ENCODE data around the gene DHRS1. TPM values are rescaled to one million over a fixed set of nuclear protein-coding genes. Genes with fewer than 3 reads are reported as not detected.

Gene DHRS1
- total and polyA plus RNA-seq, 9 of the 15 experiments (the other 6 are each of a cell fraction or from before 2014, with no cell fraction given): 7.3 to 33.6 (median 13.3) TPM

- ChIA-PET CTCF (ENCODE audit: low intra/inter-chr PET ratio) (no interaction called here), POLR2A (interaction anchor here (0.6 to 0.8 kb wide), 2 partner anchors 106 to 1540 kb away, joined by 3 to 4 read pairs; partner anchors contain the start of genes CBLN3 and KHNYN)
- Histone ChIP-seq H2AFZ (ENCODE audit: low read depth, low read length) (no peak overlapping the region), H3K27ac (ENCODE audit: extremely low read depth, low read depth, low read length) (no peak overlapping the region), H3K4me2 (ENCODE audit: insufficient read depth, low read length) (no peak overlapping the region), H3K4me3 (no peak overlapping the region), H3K79me2 (ENCODE audit: control insufficient read depth, insufficient read depth, low read length) (no peaks in the 10 kb centered on the region), H3K9me1 (ENCODE audit: control insufficient read depth, insufficient read depth, low read length) (no peaks in the 10 kb centered on the region), H3K36me3 (ENCODE audit: control insufficient read depth, insufficient read depth, low read length) (no peaks in the 10 kb centered on the region), H3K4me1 (replicated peaks in 1 of 2; ENCODE audit: control insufficient read depth in 2 of 2, insufficient read depth in 2 of 2, low read length in 2 of 2) (peaks cover 0 to 4% of the 10 kb centered on the region in 2 experiments; a peak in 4 of 5 replicates), H3K9ac (ENCODE audit: insufficient read depth in 1 of 2, low read depth in 2 of 2, low read length in 2 of 2) (no peak overlapping the region), H4K20me1 (replicated peaks; ENCODE audit: control insufficient read depth, insufficient read depth, low read length) (no peaks in the 10 kb centered on the region), H3K9me3 (replicated peaks; ENCODE audit: control insufficient read depth, insufficient read depth, low read depth, low read length) (no peaks in the 10 kb centered on the region), H3K27me3 (ENCODE audit: control insufficient read depth in 2 of 2, insufficient read depth in 2 of 2, low read length in 2 of 2) (no peaks in the 10 kb centered on the region)
- intact Hi-C loops (cut with micrococcal nuclease): no loop called here
- TF ChIP-seq TCF3 (CRISPR knock-in tag; IDR thresholded peaks at IDR 0.05): no peak
- TF ChIP-seq KDM1A (IDR thresholded peaks at IDR 0.05): no peak
- TF ChIP-seq, protein P1, sequence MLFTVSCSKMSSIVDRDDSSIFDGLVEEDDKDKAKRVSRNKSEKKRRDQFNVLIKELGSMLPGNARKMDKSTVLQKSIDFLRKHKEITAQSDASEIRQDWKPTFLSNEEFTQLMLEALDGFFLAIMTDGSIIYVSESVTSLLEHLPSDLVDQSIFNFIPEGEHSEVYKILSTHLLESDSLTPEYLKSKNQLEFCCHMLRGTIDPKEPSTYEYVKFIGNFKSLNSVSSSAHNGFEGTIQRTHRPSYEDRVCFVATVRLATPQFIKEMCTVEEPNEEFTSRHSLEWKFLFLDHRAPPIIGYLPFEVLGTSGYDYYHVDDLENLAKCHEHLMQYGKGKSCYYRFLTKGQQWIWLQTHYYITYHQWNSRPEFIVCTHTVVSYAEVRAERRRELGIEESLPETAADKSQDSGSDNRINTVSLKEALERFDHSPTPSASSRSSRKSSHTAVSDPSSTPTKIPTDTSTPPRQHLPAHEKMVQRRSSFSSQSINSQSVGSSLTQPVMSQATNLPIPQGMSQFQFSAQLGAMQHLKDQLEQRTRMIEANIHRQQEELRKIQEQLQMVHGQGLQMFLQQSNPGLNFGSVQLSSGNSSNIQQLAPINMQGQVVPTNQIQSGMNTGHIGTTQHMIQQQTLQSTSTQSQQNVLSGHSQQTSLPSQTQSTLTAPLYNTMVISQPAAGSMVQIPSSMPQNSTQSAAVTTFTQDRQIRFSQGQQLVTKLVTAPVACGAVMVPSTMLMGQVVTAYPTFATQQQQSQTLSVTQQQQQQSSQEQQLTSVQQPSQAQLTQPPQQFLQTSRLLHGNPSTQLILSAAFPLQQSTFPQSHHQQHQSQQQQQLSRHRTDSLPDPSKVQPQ (CRISPR knock-in tag; IDR thresholded peaks at IDR 0.05; ENCODE audit: borderline replicate concordance): no peak
- no peak for TF ChIP-seq ZNF445 (CRISPR knock-in tag; IDR thresholded peaks at IDR 0.05; ENCODE audit: low read depth)
- no peak for TF ChIP-seq ZEB2 (IDR thresholded peaks at IDR 0.05)
- TF ChIP-seq, protein P2, sequence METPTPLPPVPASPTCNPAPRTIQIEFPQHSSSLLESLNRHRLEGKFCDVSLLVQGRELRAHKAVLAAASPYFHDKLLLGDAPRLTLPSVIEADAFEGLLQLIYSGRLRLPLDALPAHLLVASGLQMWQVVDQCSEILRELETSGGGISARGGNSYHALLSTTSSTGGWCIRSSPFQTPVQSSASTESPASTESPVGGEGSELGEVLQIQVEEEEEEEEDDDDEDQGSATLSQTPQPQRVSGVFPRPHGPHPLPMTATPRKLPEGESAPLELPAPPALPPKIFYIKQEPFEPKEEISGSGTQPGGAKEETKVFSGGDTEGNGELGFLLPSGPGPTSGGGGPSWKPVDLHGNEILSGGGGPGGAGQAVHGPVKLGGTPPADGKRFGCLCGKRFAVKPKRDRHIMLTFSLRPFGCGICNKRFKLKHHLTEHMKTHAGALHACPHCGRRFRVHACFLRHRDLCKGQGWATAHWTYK (CRISPR knock-in tag; IDR thresholded peaks at IDR 0.05): no peak
- no peak for TF ChIP-seq NCOA1 (IDR thresholded peaks at IDR 0.05; ENCODE audit: low read depth)
- no peak for TF ChIP-seq ETV6 (IDR thresholded peaks at IDR 0.05; ENCODE audit: borderline replicate concordance in 1 of 2, low read depth in 2 of 2, low read length in 1 of 2)
- no peak for TF ChIP-seq ETV6 (CRISPR knock-in tag; IDR thresholded peaks at IDR 0.05; ENCODE audit: borderline replicate concordance)
- no peak for TF ChIP-seq ZNF586 (CRISPR knock-in tag; conservative IDR thresholded peaks at IDR 0.05)
- TF ChIP-seq SMARCB1 (IDR thresholded peaks at IDR 0.05; ENCODE audit: insufficient read length, low read depth): no peak
- TF ChIP-seq, protein P3, sequence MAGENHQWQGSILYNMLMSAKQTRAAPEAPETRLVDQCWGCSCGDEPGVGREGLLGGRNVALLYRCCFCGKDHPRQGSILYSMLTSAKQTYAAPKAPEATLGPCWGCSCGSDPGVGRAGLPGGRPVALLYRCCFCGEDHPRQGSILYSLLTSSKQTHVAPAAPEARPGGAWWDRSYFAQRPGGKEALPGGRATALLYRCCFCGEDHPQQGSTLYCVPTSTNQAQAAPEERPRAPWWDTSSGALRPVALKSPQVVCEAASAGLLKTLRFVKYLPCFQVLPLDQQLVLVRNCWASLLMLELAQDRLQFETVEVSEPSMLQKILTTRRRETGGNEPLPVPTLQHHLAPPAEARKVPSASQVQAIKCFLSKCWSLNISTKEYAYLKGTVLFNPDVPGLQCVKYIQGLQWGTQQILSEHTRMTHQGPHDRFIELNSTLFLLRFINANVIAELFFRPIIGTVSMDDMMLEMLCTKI (IDR thresholded peaks at IDR 0.05; ENCODE audit: partially characterized antibody): no peak
- TF ChIP-seq HNRNPUL1 (IDR thresholded peaks at IDR 0.05; ENCODE audit: low read length): no peak
- TF ChIP-seq MYC (IDR thresholded peaks at IDR 0.05; ENCODE audit: low read depth, low read length): no peak
- no peak for TF ChIP-seq MYC (CRISPR knock-in tag; IDR thresholded peaks at IDR 0.05; ENCODE audit: borderline replicate concordance, low read depth)
- no peak for TF ChIP-seq ZNF75A (CRISPR knock-in tag; IDR thresholded peaks at IDR 0.05)
- no peak for DNase-seq (ENCODE audit: extremely low read depth in 1 of 4, low spot score in 3 of 4)
- ATAC-seq: no peak
- WGBS (ENCODE audit: insufficient coverage, low coverage, missing lambda C conversion rate): 19% methylated on average over 4 of the region's 6 CpGs
- FAIRE-seq: no peak
- no TSS peak for BruUV-seq (replicated peaks)
- in situ Hi-C loops (cut with MboI): no loop called here
These were observed 24.4 kb upstream of the DHRS1 start for GRCh38 chr14:24324024-24324423.

Measured in K562 (cell line).